GM12892 (cell line): Measurements from ENCODE around the gene PTPRU.

ENCODE experiments used
- POLR2A ChIP-seq: IDR thresholded peaks from 2 replicates; pipeline ENCODE4 v1.6.1; 2011; ENCODE audit warnings: low read depth, low read length, control low read depth
- POLR2AphosphoS5 ChIP-seq: IDR thresholded peaks from 2 replicates; pipeline ENCODE4 v1.6.1; 2011; ENCODE audit warnings: low read depth, low read length, control low read depth

DNA sequence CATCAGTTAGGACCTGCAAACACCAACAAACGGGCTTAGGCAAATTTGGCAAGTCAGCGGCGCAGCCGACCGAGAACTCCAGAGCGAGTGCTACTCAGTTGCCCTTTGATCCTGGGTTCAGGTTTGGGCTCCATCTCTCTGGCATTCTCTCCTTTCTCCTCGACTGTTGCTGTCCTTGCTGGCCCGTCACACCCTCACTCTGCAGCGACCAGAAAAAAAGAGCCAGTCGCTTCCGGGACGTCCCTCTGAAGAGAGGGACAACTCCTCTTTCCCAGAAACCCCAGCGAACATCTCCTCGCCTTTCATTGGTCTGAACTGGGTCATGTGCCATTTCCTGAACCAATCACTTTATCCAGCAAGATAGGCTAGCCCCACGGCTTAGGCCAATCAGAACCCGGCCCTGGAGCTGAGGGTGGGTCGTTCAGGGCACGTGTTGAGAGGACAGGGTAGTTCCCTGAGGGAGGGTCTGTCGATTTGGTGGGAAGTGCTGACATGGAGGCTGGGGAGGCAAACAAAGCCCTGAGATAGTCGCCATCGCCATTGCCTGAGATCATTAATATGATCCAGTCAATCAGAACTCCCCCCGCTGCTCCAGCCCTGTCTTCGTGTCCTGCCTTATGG is 113.7 kb downstream of the PTPRU start:
- TF ChIP-seq POLR2AphosphoS5 (no peak), POLR2A (no peak)
